B cell (primary cell): ENCODE measurements around the gene CRAMP1. TPM values are rescaled to one million over a fixed set of nuclear protein-coding genes. Genes with fewer than 3 reads are reported as not detected.

Source experiments
- ATAC-seq: fragments of 200-7000 bp; cut with Tn5 transposase; one replicate; pipeline ENCODE4 v1.10.0; 2021; ENCODE audit warnings: low read depth, mild to moderate bottlenecking, moderate number of reproducible peaks, moderate library complexity
- CTCF ChIA-PET: fragments of 350-600 bp; sonication (Branson Sonifier 250); formaldehyde crosslinking; loops from one replicate; lab custom pipeline; 2021; ENCODE audit warnings: antibody characterized with exemption, inconsistent platforms; lab: Charles Lee
- POLR2A ChIA-PET: fragments of 350-600 bp; sonication (Branson Sonifier 250); formaldehyde crosslinking; loops from one replicate; lab custom pipeline; 2021; ENCODE audit warnings: antibody characterized with exemption; lab: Charles Lee
- DNase-seq: peaks from one replicate; pipeline ENCODE4 v3.0.0; 2013
- H2AFZ ChIP-seq: 2 replicates; pipeline ENCODE4 v1.6.1; 2012; ENCODE audit warnings: mild to moderate bottlenecking, low read depth, low read length; ENCODE audit not compliant: insufficient read depth, poor library complexity, severe bottlenecking
- H3K27ac ChIP-seq, 2 donors: 1 replicate in 1 of 2; 2 replicates in 1 of 2; pipeline ENCODE4 v1.5.1; 2012 to 2013; ENCODE audit warnings: low read length in 2 of 2, mild to moderate bottlenecking in 2 of 2, moderate library complexity in 1 of 2
- H3K27me3 ChIP-seq, 4 experiments: fragments of 200-600 bp in 1 of 4; sonication (generic) in 1 of 4; replicated peaks in 1 of 4; 1 replicate in 2 of 4; 2 replicates in 2 of 4; pipeline versions ENCODE4 v1.6.1 to v1.7.0; 2013 to 2016; ENCODE audit warnings: low read length in 3 of 4, mild to moderate bottlenecking in 2 of 4, mixed read lengths in 1 of 4, moderate library complexity in 1 of 4; ENCODE audit not compliant: insufficient read depth in 4 of 4, control insufficient read depth in 3 of 4; ENCODE audit errors: control extremely low read depth in 1 of 4
- H3K36me3 ChIP-seq, 2 experiments: replicated peaks in 1 of 2; 1 replicate in 1 of 2; 2 replicates in 1 of 2; pipeline versions ENCODE4 v1.6.1 to v1.7.1; 2013; ENCODE audit warnings: low read length in 1 of 2; ENCODE audit not compliant: insufficient read depth in 2 of 2, control insufficient read depth in 1 of 2; ENCODE audit errors: control extremely low read depth in 1 of 2, extremely low read depth in 1 of 2
- H3K4me1 ChIP-seq, 2 donors: fragments of 200-600 bp in 1 of 2; sonication (generic) in 1 of 2; 1 replicate in 1 of 2; 2 replicates in 1 of 2; pipeline versions ENCODE4 v1.5.1 to v1.6.1; 2013 to 2017; ENCODE audit warnings: low read length in 2 of 2; ENCODE audit not compliant: control insufficient read depth in 2 of 2, insufficient read depth in 2 of 2
- H3K4me2 ChIP-seq: replicated peaks from 2 replicates; pipeline ENCODE3; 2012; ENCODE audit warnings: mild to moderate bottlenecking, low read depth, low read length; ENCODE audit not compliant: poor library complexity, severe bottlenecking
- H3K4me3 ChIP-seq, 5 experiments: fragments of 200-600 bp in 1 of 5; sonication (generic) in 1 of 5; 1 replicate in 3 of 5; 2 replicates in 2 of 5; pipeline versions ENCODE4 v1.5.1 to v1.7.0; 2011 to 2016; ENCODE audit warnings: low read length in 4 of 5, mild to moderate bottlenecking in 4 of 5, low read depth in 2 of 5, control low read depth in 1 of 5, moderate library complexity in 1 of 5; ENCODE audit not compliant: insufficient read depth in 1 of 5; ENCODE audit errors: control extremely low read depth in 1 of 5, extremely low read depth in 1 of 5
- H3K79me2 ChIP-seq: fragments of 200-600 bp; sonication (generic); one replicate; pipeline ENCODE4 v1.6.0; 2016; ENCODE audit warnings: low read length; ENCODE audit not compliant: control insufficient read depth, insufficient read depth
- H3K9ac ChIP-seq: fragments of 200-600 bp; sonication (generic); 2 replicates; pipeline ENCODE4 v1.6.1; 2017; ENCODE audit warnings: mild to moderate bottlenecking, low read length, moderate library complexity
- H3K9me3 ChIP-seq, 3 donors: one replicate each; pipeline versions ENCODE4 v1.6.1 to v1.7.1; 2013; ENCODE audit warnings: low read length in 2 of 3; ENCODE audit not compliant: control insufficient read depth in 2 of 3, insufficient read depth in 1 of 3; ENCODE audit errors: control extremely low read depth in 1 of 3
- H4K20me1 ChIP-seq: 2 replicates; pipeline ENCODE4 v1.6.0; 2012; ENCODE audit warnings: mild to moderate bottlenecking, low read length; ENCODE audit not compliant: insufficient read depth, control insufficient read depth, poor library complexity, severe bottlenecking
- H3K27ac Mint-ChIP-seq: one replicate; pipeline ENCODE4 v1.8.0; 2021; ENCODE audit warnings: mixed read lengths
- H3K27me3 Mint-ChIP-seq: one replicate; pipeline ENCODE4 v1.8.0; 2021; ENCODE audit warnings: mixed read lengths
- H3K4me1 Mint-ChIP-seq: one replicate; pipeline ENCODE4 v1.8.0; 2021; ENCODE audit warnings: mixed read lengths
- H3K4me3 Mint-ChIP-seq: one replicate; pipeline ENCODE4 v1.8.0; 2021; ENCODE audit warnings: mixed read lengths
- H3K9me3 Mint-ChIP-seq: one replicate; pipeline ENCODE4 v1.8.0; 2022; ENCODE audit warnings: mixed read lengths; ENCODE audit not compliant: insufficient read depth
- EZH2 ChIP-seq: IDR thresholded peaks from 2 replicates; pipeline ENCODE4 v1.6.1; 2012; ENCODE audit warnings: borderline replicate concordance, low read depth, mild to moderate bottlenecking, moderate library complexity, low read length; ENCODE audit not compliant: insufficient read depth, poor library complexity, severe bottlenecking
- WGBS: methylation state at CpG from one replicate; pipeline ENCODE4 v1.1.5; 2013; ENCODE audit warnings: missing lambda C conversion rate; ENCODE audit not compliant: insufficient coverage; 5-methylcytosine and 5-hydroxymethylcytosine counted together
- intact Hi-C: fragments of 100-400 bp; cut with micrococcal nuclease; formaldehyde crosslinking; loops from one replicate; pipeline ENCODE4 v1.10.0; 2022
- polyA plus RNA-seq: library from polyadenylated mRNA; depleted of rRNA; stranded (reverse); fragments of >200 nt; gene quantifications from 2 replicates; pipeline ENCODE4 v1.2.3, GENCODE V29; 2012
- total RNA-seq, 2 donors: library from RNA; stranded (reverse); fragments of 120-200 nt in 1 of 2; gene quantifications; 1 replicate in 1 of 2; 2 replicates in 1 of 2; pipeline versions ENCODE4 v1.2.3 to v1.2.4, GENCODE V29; 2013 to 2022
- TF ChIP-seq, protein P1 (sequence below): fragments of 200-600 bp; IDR thresholded peaks from one replicate; pipeline ENCODE4 v1.8.0; 2022; ENCODE audit warnings: antibody characterized with exemption, mild to moderate bottlenecking

Gene CRAMP1
- total and polyA plus RNA-seq, 2 donors (not counting 1 experiment from before 2014, with no cell fraction given) = 21.0 to 33.9 TPM

DNA sequence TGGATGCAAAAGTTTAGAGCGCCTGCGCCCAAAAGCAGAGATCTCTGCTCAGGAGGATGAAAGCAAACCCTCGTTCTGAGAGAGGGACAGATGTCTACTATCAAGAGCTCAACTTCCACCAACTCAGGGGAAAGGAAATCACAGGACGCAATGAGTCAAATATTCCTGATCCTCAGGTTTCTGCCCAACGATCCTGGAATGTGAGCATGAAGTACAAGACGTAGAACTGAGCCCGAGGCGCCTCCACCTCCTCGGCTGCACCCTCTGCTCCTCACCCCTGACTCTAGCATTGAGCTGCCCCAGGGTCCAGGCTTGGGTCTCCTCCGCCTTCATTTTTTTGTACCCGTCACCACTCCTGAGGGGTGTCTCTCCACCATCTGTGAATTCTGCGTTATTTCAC lies 15.6 kb upstream of the CRAMP1 start:
- Mint-ChIP-seq H3K9me3 (no peaks in the 10 kb centered on the region), H3K4me1 (no peaks in the 10 kb centered on the region), H3K4me3 (no peak overlapping the region), H3K27ac (no peak overlapping the region), H3K27me3 (no peaks in the 10 kb centered on the region)
- intact Hi-C loops = no loop called here
- ATAC-seq (no peak), DNase-seq (no peak)
- TF ChIP-seq EZH2 = no peak
- TF ChIP-seq, protein P1, sequence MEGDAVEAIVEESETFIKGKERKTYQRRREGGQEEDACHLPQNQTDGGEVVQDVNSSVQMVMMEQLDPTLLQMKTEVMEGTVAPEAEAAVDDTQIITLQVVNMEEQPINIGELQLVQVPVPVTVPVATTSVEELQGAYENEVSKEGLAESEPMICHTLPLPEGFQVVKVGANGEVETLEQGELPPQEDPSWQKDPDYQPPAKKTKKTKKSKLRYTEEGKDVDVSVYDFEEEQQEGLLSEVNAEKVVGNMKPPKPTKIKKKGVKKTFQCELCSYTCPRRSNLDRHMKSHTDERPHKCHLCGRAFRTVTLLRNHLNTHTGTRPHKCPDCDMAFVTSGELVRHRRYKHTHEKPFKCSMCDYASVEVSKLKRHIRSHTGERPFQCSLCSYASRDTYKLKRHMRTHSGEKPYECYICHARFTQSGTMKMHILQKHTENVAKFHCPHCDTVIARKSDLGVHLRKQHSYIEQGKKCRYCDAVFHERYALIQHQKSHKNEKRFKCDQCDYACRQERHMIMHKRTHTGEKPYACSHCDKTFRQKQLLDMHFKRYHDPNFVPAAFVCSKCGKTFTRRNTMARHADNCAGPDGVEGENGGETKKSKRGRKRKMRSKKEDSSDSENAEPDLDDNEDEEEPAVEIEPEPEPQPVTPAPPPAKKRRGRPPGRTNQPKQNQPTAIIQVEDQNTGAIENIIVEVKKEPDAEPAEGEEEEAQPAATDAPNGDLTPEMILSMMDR = no peak
- ChIA-PET POLR2A (interaction anchor here (1.0 kb wide), 1 partner anchor 84 kb away, joined by 3 read pairs; no protein-coding TSS in a partner anchor), CTCF (no interaction called here)
- no peaks in the 10 kb centered on the region for H4K20me1 ChIP-seq
- no peaks in the 10 kb centered on the region for H3K36me3 ChIP-seq
- no peak overlapping the region for H3K4me2 ChIP-seq
- no peak overlapping the region for H3K9ac ChIP-seq
- WGBS = 97% methylated on average over 11 of the region's 12 CpGs
- H3K79me2 ChIP-seq = no peaks in the 10 kb centered on the region
- H3K4me3 ChIP-seq = no peak overlapping the region
- H3K27me3 ChIP-seq = no peaks in the 10 kb centered on the region
- H3K4me1 ChIP-seq = no peaks in the 10 kb centered on the region
- H3K9me3 ChIP-seq = no peaks in the 10 kb centered on the region
- H3K27ac ChIP-seq = no peak overlapping the region
- H2AFZ ChIP-seq = no peak overlapping the region

DNA sequence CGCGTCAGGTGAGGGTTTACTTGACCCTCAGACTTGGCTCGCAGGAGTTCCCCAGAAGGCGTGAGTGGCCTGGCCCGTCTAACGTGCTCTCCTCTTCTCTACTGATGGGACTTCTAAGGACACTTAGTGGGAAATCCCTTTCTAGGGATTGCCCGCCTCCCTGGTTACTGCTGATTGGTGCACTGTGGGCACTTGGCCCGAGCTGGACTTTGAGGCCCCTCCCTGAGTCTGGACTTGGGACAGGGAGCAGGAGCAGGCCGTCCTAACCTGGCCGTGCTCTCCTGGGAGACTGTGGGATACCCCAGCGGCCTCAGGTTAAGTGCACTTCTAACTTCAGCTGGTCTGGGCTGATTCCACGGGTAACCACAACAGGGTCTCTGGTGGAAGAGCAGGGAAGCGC lies 15.0 kb upstream of the CRAMP1 start:
- intact Hi-C loops = no loop called here
- Histone ChIP-seq H2AFZ (no peak overlapping the region), H3K27ac (no peak overlapping the region), H3K79me2 (no peaks in the 10 kb centered on the region), H3K4me3 (no peak overlapping the region), H4K20me1 (no peaks in the 10 kb centered on the region), H3K4me2 (no peak overlapping the region), H3K9me3 (no peaks in the 10 kb centered on the region), H3K9ac (no peak overlapping the region), H3K27me3 (no peaks in the 10 kb centered on the region), H3K4me1 (no peaks in the 10 kb centered on the region), H3K36me3 (no peaks in the 10 kb centered on the region)
- POLR2A ChIA-PET = interaction anchor here (1.0 kb wide), 1 partner anchor 85 kb away, joined by 3 read pairs; no protein-coding TSS in a partner anchor
- TF ChIP-seq, protein P1 = no peak
- H3K27ac Mint-ChIP-seq = no peak overlapping the region
- no peaks in the 10 kb centered on the region for H3K27me3 Mint-ChIP-seq
- H3K4me3 Mint-ChIP-seq = no peak overlapping the region
- no peaks in the 10 kb centered on the region for H3K4me1 Mint-ChIP-seq
- no peak for DNase-seq
- CTCF ChIA-PET = no interaction called here
- ATAC-seq = no peak
- H3K9me3 Mint-ChIP-seq = no peaks in the 10 kb centered on the region
- 95% methylated on average over 13 of the region's 13 CpGs for WGBS
